Measurements from ENCODE around the gene OTULINL.
"Not testable (repeated sequence)": the region's sequence is repeated elsewhere in the genome, so short reads cannot be mapped to it uniquely, and the experiment has no call there.

The OTULINL gene
- total RNA-seq = 76.0 reads per million, percentile 77 among the genes with 10 or more reads in this experiment

DNA sequence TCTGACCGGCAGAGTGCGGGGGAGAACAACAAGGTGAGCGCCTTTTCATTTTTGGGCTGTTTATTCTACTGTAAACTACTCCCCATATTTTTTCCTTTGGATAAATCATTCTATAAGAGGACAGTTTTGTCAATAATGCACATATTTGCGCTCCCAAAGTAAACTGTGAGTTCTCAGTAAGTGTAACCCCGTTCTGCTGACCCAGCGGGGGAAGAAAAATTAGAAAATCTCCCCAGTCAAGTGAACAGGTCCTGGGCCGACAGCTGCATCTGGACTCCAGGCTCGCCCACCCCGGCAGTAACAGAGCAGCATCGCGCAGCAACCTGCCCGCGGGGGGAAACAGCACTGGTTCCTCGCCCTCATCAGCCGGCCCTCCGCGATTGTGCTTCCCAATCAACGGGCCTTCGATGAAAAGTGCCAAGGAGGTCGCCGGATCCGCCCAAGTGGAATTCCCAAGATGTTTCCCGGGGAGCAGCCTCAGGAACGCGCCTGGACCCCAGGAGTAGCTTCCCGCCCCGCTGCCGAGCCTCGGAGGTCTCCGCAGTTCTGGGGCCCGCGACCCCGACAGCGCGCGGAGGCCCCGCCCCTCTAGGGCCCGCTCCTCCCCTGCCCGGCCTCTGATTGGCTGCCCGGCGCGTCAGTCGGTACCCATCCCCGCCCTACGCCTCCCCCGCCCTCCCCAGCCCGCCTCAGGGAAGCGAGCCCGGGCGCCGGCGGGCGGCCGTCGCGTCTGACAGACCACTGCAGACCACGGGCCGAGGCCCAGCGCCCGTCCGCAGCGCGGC is at the start of gene OTULINL:
TSS of gene OTULINL (plus strand) at position 687 of the 785 bp plus-strand sequence. CDS start 103 bp downstream, outside the sequence.
- DNase-seq = peak; percentile 85

GRCh38 chr5:14532180-14532579 is 49.4 kb upstream of the OTULINL start:
- no peak for DNase-seq

DNA sequence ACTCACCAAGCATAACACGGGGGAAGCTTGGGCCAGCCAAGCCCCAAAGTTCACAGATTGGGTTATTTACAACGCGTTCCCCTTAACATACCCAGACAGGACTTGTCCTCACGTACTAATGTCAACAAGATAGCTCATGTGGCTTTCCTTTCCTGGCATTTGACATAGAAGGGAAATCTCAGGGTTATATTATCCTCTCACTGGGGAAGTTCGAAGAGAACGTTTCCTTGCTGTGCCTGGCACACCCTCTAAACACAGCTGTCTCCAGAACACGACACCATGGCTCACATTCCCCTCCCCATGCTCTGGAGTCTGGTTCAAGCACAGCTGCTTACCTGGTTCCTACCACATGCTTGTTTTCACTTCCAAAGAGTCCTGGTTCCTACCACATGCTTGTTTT is 46.8 kb upstream of the OTULINL start:
- no peak for DNase-seq

DNA sequence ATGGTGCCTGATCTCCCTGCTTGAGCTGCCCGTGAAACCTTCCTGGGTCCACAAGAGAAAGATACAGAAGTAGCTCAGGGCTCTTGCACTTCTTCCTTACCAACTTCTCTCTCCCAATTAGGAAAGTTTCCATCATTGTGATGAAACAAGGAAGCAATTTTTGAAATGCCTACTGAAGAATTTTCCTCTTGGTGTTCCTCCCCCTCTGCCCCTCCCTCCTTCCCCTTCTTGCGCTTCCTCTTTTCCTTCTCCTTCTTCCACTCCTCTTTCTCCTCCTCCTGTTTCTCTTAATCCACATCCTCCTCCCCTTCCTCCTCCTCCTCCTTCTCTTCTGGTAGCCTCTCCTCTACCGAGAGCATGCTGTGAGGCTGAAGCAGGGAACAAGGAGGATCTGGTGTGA is 36.3 kb upstream of the OTULINL start:
- DNase-seq = no peak

DNA sequence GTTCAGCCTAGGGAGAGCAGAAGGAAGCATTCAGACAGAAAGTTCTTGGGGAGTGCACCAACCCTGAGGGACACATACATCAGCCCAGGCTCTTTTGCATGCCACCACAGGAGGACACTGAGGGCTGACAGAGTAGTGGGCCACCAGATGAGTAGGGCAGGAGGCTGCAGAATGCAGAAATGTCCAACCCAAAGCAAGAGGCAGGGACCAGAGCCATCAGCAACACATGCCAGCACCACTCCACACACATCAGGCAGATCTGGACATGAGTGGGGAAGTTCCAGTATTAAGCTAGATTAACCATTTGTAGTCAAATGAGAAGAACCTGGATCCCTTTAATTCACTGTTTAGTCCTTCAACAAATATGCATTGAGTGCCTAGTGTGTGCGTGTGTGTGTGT is 35.7 kb upstream of the OTULINL start:
- DNase-seq = no peak

DNA sequence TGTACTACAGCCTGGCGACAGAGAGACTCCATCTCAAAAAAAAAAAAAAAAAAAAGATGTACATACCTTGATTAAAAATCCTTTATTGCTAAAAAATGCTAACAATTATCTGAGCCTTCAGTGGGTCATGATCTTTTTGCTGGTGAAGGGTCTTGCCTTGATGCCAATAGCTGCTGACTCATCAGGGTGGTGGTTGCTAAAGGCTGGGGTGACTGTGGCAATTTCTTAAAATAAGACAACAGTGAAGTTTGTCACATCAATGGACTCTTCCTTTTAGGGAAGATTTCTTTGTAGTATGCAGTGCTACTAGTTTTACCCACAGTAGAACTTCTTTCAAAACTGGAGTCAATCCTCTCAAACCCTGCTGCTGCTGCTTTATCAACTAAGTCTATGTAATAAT is 33.9 kb upstream of the OTULINL start:
- no peak for DNase-seq

GRCh38 chr5:14551211-14551610 is 30.4 kb upstream of the OTULINL start:
- DNase-seq = no peak

GRCh38 chr5:14552017-14552416 is 29.6 kb upstream of the OTULINL start:
- DNase-seq = no peak

DNA sequence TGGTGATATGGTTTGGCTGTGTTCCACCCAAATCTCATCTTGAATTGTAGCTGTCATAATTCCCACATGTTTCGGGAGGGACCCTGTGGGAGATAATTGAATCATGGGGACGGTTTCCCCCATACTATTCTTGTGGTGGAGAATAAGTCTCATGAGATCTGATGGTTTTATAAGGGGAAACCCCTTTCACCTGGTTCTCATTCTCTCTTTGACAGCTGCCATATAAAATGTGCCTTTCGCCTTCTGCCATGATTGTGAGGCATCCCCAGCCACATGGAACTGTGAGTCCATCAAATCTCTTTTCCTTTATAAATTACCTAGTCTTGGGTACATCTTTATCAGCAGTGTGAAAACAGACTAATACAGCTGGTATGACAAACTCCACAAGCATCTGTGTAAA is 27.3 kb upstream of the OTULINL start:
- DNase-seq = not testable (repeated sequence)

- DNase-seq = no peak
These were observed 25.6 kb upstream of the OTULINL start for GRCh38 chr5:14556015-14556414.

GRCh38 chr5:14557203-14557770 is 24.3 kb upstream of the OTULINL start:
- DNase-seq = no peak

- DNase-seq = no peak
These were observed 23.7 kb upstream of the OTULINL start for GRCh38 chr5:14557791-14558415.

DNA sequence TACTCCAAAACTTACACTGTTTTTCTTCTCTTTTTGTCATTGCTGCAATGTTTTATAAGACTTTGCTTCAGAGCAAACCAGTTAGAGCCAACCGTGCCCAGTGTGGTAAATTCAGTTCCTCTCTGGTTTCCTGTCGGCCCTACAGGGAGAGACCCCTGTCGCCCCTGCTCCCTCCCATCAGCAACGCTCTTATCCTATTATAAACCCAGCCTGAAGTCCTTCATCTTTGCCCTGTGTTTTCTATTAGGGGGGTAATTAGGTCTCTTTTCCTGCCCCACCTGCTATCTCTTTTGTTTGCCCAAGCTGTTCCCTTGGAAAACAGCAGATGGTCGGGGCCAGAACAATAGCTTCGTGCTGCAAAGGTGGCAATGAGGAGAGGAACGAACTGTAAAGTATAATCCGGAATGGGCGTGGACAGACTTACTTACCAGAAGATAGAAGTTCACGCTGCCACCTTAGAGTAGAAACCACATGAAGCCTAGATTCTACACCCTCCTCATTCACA is 21.4 kb upstream of the OTULINL start:
- no peak for DNase-seq

DNA sequence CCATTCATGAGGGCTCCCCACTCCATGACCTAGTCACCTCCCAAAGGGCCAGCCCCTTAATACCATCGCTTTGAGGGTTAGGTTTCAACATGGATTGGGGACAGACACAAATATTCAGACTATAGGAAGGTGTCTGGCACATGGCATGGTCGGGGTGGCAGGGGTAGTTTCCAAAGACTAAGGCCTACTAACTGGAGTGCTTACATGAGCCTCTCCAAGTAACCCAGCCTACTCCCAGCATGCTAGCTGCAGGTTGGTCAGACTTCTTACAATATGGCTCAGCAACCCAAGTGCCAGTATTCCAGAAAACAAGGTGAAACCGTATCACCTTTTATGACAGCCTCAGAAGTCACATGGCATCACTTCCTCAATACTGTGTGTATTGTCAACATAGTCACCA is 19.9 kb upstream of the OTULINL start:
- DNase-seq = no peak

GRCh38 chr5:14568333-14568732 is 13.3 kb upstream of the OTULINL start:
- no peak for DNase-seq

DNA sequence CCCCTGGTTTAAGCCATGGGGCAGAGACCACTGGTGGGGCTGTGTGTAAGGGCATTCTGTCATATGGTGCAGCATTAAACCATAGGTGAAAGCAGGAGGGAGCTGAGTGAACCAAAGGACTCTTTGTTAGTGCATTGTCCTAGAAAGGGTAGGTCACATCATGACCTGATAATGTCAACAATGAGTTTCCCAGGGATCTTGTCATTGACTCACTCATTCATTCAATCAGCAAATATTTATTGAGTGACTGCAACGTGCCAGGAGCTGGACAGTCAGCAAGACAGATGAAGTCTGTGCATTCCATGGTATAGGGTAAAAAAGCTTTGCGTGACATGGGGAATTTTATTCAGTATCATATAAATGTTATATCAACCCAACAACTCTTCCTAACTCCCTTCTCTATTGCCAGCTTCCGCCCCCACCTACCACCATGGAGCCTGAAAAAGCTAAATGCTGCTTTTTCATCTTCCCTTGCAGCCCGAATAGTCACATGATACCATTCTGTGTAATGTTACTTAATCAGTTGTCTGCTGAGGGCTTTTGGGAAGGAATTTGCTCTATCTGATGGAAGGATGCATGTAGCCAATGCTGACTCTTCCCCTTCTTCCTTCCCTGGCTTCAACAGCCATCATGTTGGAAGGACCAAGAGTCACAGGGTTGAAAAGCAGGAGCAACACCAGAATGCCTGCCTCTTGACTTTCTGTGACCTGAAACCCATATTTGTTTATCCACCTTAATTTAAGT is 11.5 kb upstream of the OTULINL start:
- DNase-seq = no peak

DNA sequence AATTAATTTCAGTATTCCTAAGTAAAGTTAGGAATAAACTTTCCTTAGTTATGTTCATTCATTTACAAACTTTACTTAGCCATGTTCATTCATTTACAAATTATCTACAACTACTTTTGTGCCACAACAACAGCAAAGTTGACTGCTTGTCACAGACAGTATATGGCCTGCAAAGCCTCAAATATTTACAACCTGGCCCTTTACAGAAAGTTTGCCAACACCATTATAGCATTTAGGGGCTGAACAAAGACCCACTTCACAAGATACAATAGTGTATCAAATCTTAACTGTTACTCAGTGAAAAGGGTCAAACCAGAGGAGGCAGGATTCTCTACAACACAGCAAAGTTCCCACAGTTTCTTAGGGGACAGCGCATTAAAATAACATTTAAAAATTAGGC is 9.7 kb upstream of the OTULINL start:
- DNase-seq = no peak

- no peak for DNase-seq
These were observed 9.2 kb upstream of the OTULINL start for GRCh38 chr5:14572385-14572784.

DNA sequence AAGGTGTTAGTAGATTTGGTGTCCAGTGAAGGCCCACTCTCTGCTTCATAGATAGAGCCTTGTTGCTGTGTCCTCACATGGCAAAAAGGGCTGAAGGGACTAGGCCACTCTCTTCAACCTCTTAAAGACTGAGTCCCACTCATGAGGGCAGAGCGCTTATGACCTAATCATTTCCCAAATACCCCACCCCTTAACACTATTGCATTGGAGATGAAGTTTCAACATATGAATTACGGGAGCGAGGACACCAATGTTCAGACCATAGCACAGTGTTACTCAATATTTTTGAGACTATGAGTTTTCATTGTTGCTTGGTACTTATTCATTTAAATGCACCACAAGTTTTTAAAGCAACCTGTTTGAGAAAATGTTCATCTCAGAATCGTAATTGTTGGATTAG is 8.8 kb upstream of the OTULINL start:
- no peak for DNase-seq

DNA sequence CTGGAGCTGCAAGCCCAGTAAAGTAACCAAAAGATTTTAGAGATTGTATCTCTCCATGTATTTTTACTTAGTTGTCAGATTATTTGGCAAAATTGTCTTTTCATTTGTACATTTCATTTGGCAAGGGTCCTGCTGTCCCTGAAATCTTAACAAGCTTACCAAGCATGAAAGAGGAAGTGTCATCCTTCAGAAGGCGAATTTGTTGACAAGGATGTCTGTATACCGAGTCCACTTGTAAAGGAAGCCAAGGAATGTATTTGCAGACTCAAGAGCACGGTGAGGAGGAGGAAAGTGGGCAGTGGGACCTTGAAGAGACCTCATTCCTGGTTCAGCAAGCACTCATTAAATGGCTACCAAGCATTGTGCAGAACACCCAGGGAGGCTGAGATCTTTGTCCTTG is 7.5 kb upstream of the OTULINL start:
- no peak for DNase-seq

DNA sequence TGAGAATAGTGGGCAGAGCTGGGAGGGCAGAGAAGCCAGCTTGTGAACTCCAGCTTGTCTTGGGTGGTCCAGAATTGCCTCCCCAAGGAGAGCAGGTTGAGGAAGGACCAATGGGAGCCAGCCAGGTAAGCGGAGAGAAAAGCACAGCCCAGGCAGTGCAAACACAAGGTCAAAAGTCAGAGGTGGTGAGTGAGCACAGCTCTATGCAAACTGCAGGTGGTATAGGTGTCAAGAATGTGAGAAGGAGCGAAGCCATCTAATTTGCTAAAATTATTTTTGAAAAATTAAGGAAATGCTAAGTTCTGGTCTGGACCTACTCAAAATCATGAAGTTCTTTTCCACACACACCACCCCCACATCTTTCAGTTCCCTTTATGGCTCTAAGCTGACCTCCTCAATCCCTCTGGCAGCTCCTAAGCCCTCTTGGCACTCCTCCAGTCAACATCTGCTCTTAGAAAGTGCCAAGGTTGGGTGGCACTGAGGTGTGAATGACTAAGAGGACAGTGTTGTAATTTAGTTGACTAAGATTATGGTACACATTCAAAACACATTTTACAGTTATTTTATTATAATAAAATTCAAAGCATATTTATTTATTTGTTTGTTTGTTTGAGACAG is 6.6 kb upstream of the OTULINL start:
- no peak for DNase-seq

- DNase-seq = no peak
These were observed 5.4 kb upstream of the OTULINL start for GRCh38 chr5:14576206-14576605.
